Measurements from ENCODE around the gene GUCA1A. TPM values are rescaled to one million over a fixed set of nuclear protein-coding genes. Genes with fewer than 3 reads are reported as not detected.
"Not testable (repeated sequence)": the region's sequence is repeated elsewhere in the genome, so short reads cannot be mapped to it uniquely, and the experiment has no call there.

Gene GUCA1A
- total RNA-seq, 1 donor from 2014 or later = not detected

- no peaks in the 10 kb centered on the region for H3K9me3 ChIP-seq
- H3K36me3 ChIP-seq = no peaks in the 10 kb centered on the region
- intact Hi-C loops (cut with DNase I) = no loop called here
- H3K4me1 ChIP-seq = no peaks in the 10 kb centered on the region
- TF ChIP-seq POLR2A (IDR thresholded peaks at IDR 0.05) = no peak
- TF ChIP-seq POLR2AphosphoS5 (IDR thresholded peaks at IDR 0.05; ENCODE audit: insufficient read depth in 1 of 2, low read depth in 1 of 2) = no peak
- TF ChIP-seq CTCF (IDR thresholded peaks at IDR 0.05) = no peak
- no peak overlapping the region for H3K27ac ChIP-seq
- no peak for DNase-seq (ENCODE audit: extremely low spot score in 2 of 2)
- no peaks in the 10 kb centered on the region for H3K27me3 ChIP-seq
- H3K4me3 ChIP-seq = no peak overlapping the region
Measured at GRCh38 chr6:42184475-42184874, 11.3 kb downstream of the GUCA1A start.

GRCh38 chr6:42185597-42185996, 12.4 kb downstream of the GUCA1A start:
- H3K36me3 ChIP-seq = no peaks in the 10 kb centered on the region
- H3K9me3 ChIP-seq = no peaks in the 10 kb centered on the region
- H3K27me3 ChIP-seq = no peaks in the 10 kb centered on the region
- no peak for DNase-seq (ENCODE audit: extremely low spot score in 2 of 2)
- intact Hi-C loops (cut with DNase I) = no loop called here
- no peak overlapping the region for H3K27ac ChIP-seq
- H3K4me1 ChIP-seq = no peaks in the 10 kb centered on the region
- no peak for TF ChIP-seq POLR2A (IDR thresholded peaks at IDR 0.05)
- TF ChIP-seq POLR2AphosphoS5 (IDR thresholded peaks at IDR 0.05; ENCODE audit: insufficient read depth in 1 of 2, low read depth in 1 of 2) = no peak
- TF ChIP-seq CTCF (IDR thresholded peaks at IDR 0.05) = no peak
- no peak overlapping the region for H3K4me3 ChIP-seq

- Histone ChIP-seq H3K4me3 (no peak overlapping the region), H3K9me3 (no peaks in the 10 kb centered on the region), H3K27me3 (no peaks in the 10 kb centered on the region), H3K27ac (no peak overlapping the region), H3K36me3 (no peaks in the 10 kb centered on the region), H3K4me1 (peaks cover 8% of the 10 kb centered on the region)
- no peak for DNase-seq (ENCODE audit: extremely low spot score in 2 of 2)
- TF ChIP-seq CTCF (IDR thresholded peaks at IDR 0.05) (no peak), POLR2AphosphoS5 (IDR thresholded peaks at IDR 0.05; ENCODE audit: insufficient read depth in 1 of 2, low read depth in 1 of 2) (no peak), POLR2A (IDR thresholded peaks at IDR 0.05) (no peak)
- intact Hi-C loops (cut with DNase I) = no loop called here
Measured at GRCh38 chr6:42188406-42188805, 15.2 kb downstream of the GUCA1A start.

- intact Hi-C loops (cut with DNase I) = no loop called here
Measured at GRCh38 chr6:42190554-42191183, 17.5 kb downstream of the GUCA1A start.

GRCh38 chr6:42192385-42192784, 19.2 kb downstream of the GUCA1A start:
- H3K4me3 ChIP-seq; H3K27ac ChIP-seq; H3K9me3 ChIP-seq; H3K27me3 ChIP-seq; intact Hi-C loops (cut with DNase I); DNase-seq (ENCODE audit: extremely low spot score in 2 of 2); H3K36me3 ChIP-seq: not testable (repeated sequence)
- H3K4me1 ChIP-seq = peaks cover 14% of the 10 kb centered on the region

More at GRCh38 chr6:42190554-42191183, 17.5 kb downstream of the GUCA1A start:
- Histone ChIP-seq H3K4me3 (no peak overlapping the region), H3K4me1 (peaks cover 8% of the 10 kb centered on the region), H3K36me3 (no peaks in the 10 kb centered on the region), H3K27ac (no peak overlapping the region), H3K27me3 (no peaks in the 10 kb centered on the region), H3K9me3 (no peaks in the 10 kb centered on the region)
- TF ChIP-seq POLR2AphosphoS5 (IDR thresholded peaks at IDR 0.05; ENCODE audit: insufficient read depth in 1 of 2, low read depth in 1 of 2) (no peak), POLR2A (IDR thresholded peaks at IDR 0.05) (no peak), CTCF (IDR thresholded peaks at IDR 0.05) (no peak)
- DNase-seq (ENCODE audit: extremely low spot score in 2 of 2) = no peak

Measured in vagina (tissue), 2 donors.